ENCODE results near the gene SIGLEC12.

DNA sequence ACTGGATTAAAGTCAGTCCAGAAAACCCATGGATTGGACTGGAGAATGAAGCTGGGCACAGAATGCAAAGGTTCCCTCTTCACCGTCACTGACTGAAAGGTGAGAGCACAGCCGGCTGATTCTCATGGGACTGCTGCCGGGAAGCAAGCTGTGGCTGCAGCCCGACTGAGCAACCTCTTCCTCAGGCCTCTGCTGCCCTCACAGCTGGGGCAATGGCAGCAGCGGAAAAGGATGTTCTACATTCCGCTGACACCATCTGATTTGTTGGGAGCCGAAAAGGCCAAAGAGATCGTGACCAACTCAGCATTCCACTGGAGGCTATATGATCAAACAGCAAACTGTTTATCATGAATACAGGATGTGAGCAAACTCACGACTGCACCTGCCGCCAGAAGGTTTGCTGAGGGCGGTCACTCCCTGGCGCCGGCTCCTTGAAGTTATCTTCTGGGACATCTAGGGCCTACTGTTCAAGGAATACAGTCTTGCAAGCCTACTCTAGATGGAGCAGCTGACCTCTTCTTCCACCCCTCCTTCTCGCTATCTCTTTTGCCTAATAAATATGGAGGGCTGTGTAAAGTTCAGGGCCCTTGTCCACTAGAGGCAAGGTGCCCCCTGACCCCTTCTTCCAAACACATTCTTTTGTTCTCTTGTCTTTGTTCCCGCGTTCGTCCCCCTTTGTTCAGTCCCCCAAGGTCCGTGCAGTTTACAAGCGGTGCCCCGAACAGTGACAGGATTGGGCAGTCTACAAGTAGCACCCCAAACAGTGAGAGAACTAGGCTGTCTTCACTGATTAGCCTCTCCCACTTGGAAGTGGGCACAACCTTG, 49.5 kb upstream of the SIGLEC12 start:
- no peak for TF ChIP-seq POLR2A (IDR thresholded peaks at IDR 0.05)
- no peak for TF ChIP-seq CTCF (IDR thresholded peaks at IDR 0.05)
- TF ChIP-seq POLR2AphosphoS5 (IDR thresholded peaks at IDR 0.05): no peak
